ENCODE results near the gene NOBOX.
"Not testable (repeated sequence)": the region's sequence is repeated elsewhere in the genome, so short reads cannot be mapped to it uniquely, and the experiment has no call there.

The NOBOX gene

GRCh38 chr7:144403649-144404061, at the start of gene NOBOX:
Gene NOBOX, minus strand, starts transcription at chr7:144403693.
- no peak for DNase-seq (ENCODE audit: low spot score)

DNA sequence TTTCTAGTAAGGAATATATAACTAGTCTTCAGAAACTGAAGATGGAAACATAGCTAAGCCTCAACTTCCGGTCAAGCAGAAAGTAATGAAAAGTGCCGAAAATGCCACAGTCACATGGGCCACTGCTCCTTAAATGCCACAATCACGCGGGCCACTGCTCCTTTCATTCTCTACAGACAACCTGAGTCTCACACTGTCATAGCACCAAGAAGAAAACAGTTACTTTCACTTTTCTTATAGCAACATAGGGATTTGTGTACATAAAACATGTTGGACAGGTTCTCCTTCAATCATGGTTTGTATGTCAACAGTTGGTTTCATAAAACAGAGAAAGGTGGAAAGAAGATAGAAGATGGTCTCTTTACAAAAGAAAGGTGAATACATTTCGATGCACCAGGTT, 48.6 kb upstream of the NOBOX start:
- DNase-seq (ENCODE audit: low spot score) = no peak

- DNase-seq (ENCODE audit: low spot score) = no peak
Measured at GRCh38 chr7:144445590-144445989, 42.1 kb upstream of the NOBOX start.

GRCh38 chr7:144439717-144440205, 36.3 kb upstream of the NOBOX start:
- no peak for DNase-seq (ENCODE audit: low spot score)

- DNase-seq (ENCODE audit: low spot score) = no peak
Measured at GRCh38 chr7:144438759-144439158, 35.3 kb upstream of the NOBOX start.

DNA sequence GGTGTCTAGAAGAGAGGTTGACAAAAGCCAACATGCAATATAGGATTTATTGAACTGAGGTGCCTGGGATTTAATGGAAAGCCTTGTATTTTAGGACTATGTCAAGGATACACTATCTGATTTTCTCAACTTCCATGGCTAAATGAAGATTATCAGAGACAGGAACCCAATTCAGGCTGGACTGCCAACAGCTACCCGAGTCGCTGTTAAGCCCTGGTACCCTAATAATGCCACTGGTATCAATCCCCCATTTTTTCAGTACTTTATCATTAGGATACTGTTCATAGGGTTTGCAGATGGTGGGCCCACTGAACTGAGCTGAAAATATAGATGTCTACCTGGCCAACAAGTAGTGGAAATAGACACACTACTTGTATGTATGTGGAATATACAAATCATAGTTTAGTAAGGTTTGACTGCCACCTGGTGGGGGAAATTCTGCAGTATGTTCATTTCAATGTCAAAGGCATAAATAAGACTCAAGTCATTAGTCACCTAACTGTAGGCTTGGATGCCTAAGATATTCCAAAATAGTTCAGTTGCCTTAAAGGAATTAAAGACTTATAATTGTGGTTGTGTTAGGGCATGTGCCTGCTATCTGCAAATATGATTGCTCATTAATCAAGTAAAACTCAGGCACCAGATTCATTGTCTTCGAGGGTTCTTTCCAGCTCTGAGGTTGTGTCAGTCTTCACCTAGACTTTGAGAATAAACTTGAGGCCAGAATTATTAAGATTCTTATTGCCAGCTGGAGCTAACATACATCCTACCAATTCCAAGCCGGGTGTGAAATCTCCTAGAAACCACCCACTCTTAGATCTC, 34.1 kb upstream of the NOBOX start:
- peak; percentile 74 for DNase-seq (ENCODE audit: low spot score)

DNA sequence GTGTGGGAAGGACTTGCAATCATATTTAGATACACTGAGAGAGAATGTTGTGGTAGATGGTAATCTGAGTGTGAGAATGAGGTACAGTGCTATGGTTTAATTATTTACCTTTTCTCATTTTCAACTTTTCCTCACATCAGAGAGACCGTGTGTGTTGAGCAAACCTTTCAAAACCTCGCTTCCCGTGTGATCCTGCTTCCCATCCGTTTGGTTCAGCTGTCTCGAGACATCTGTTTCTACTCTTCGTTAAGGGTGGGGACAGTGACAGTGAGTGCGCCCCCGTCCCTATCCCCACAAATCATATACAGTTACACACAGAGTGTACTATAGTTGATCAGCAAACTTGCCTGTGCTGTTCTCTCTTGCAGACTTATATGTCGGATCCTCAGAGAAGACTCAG, 33.0 kb upstream of the NOBOX start:
- no peak for DNase-seq (ENCODE audit: low spot score)

GRCh38 chr7:144428431-144428830, 24.9 kb upstream of the NOBOX start:
- DNase-seq (ENCODE audit: low spot score) = no peak

DNA sequence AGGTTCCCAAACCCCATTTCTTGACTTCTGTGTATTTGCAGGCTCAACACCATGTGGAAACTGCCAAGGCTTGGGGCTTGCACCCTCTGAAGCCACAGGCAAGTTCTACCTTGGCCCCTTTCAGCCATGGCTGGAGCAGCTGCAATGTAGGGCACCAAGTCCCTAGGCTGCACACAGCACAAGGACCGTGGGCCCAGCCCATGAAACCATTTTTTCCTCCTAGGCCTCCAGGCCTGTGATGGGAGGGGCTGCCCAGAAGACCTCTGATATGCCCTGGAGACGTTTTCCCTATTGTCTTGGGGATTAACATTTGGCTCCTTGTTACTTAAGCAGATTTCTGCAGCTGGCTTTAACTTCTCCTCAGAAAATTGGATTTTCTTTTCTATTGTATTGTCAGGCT, 24.0 kb upstream of the NOBOX start:
- not testable (repeated sequence) for DNase-seq (ENCODE audit: low spot score)

- not testable (repeated sequence) for DNase-seq (ENCODE audit: low spot score)
Measured at GRCh38 chr7:144418931-144419330, 15.4 kb upstream of the NOBOX start.

- DNase-seq (ENCODE audit: low spot score) = no peak
Measured at GRCh38 chr7:144416341-144416740, 12.8 kb upstream of the NOBOX start.

DNA sequence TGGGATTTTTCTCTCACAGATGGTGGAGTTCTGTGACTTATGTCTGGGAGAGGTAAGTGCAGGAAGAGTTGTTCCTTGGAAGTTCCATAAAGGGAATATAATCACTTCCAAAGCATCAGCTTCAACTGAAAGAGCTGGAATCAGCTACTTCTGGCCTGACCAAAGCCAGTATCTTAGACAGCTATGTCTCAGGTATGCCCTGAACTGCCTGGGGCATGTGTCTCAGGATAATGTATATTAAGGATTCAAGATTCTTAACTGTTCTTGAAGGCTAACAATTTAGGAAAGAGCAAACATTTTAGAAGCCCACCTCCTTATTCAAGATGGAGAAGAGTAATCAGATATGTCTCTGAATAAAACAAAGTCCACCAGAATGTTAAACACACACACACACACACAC, 12.4 kb upstream of the NOBOX start:
- no peak for DNase-seq (ENCODE audit: low spot score)

DNA sequence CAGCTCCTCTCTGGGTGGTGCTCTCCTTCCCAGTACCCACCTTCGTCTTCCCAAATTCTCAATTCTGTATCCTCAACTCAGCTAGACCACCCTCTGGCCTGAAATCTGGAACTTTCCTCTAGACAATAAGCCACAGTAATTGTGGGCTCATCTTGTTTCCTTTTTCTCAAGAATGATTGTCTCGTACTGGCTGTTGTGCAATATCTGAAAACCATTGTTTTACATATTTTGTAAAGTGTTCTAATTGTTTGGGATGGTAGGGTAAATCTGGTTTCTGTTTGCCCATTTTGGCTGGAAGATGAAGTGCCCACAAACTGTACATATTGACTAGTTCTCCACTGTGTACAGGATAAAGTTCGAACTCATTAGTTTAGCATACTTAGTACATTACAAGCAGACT, 11.3 kb upstream of the NOBOX start:
- DNase-seq (ENCODE audit: low spot score) = no peak

GRCh38 chr7:144410441-144410840, 6.9 kb upstream of the NOBOX start:
- no peak for DNase-seq (ENCODE audit: low spot score)

GRCh38 chr7:144408121-144408520, 4.6 kb upstream of the NOBOX start:
- no peak for DNase-seq (ENCODE audit: low spot score)

- DNase-seq (ENCODE audit: low spot score) = no peak
Measured at GRCh38 chr7:144407266-144407931, 3.9 kb upstream of the NOBOX start.

GRCh38 chr7:144404946-144405345, 1.5 kb upstream of the NOBOX start:
- no peak for DNase-seq (ENCODE audit: low spot score)

GRCh38 chr7:144403102-144403501, 391 bp downstream of the NOBOX start:
- DNase-seq (ENCODE audit: low spot score) = no peak

DNA sequence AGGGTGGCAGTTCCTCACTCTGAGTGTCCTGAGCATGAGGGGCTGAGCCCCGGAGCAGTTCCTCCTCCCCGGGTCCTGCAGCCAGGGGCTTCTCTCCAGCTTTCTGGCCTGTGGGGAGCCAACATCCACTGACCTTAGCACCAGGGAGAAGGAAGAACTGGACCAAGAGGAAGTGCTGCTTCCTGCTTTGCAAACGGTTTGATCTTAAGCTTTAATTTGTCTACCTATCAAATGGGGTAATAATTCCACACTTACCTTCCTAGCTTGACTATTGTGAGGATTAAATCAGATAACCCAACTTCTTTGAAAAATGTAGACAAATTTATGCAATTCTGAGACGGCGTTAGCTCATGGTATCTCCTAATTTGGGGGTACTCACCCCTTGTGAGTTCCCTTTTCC, 2.0 kb downstream of the NOBOX start:
- no peak for DNase-seq (ENCODE audit: low spot score)

DNA sequence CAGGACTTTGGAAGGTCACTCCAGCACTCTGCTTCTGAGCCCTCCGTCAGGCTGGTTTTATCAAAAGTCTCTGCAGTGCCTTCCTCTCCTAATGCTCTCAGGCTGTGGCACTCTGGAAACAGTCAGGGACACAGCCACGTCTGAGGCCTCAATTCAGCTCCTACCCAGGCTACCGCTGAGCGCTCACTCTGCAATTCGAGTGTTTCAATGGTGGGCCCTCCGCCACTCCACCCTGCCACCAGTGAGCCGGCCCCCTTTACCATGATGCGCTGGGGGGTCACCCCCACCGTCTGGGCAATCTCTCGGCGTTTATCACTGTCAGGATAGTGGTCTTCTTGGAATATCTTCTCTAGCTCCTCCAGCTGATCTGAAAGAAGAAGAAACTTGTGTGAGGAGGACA, 3.5 kb downstream of the NOBOX start:
- DNase-seq (ENCODE audit: low spot score) = no peak

DNA sequence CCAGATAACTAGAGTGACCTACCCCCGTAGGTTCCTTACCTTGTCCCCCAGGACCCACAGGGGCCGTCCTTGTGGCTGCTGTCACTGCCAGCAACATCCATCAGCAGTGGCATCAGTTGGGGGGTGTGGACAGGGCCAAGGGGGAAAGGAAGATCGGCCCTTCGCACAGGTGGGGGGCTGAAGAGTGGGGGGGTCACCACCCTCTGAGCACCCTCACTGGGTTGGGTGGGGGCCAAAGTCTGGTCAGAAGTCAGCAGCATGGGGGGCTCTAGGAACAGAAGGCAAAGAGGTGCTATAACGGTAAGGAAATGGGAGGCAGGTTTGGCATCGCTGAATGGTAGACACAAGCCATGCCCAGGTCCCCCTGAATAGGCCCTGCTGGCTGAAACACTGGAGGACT, 4.6 kb downstream of the NOBOX start:
- DNase-seq (ENCODE audit: low spot score) = no peak

- DNase-seq (ENCODE audit: low spot score) = no peak
Measured at GRCh38 chr7:144398291-144398690, 5.2 kb downstream of the NOBOX start.

DNA sequence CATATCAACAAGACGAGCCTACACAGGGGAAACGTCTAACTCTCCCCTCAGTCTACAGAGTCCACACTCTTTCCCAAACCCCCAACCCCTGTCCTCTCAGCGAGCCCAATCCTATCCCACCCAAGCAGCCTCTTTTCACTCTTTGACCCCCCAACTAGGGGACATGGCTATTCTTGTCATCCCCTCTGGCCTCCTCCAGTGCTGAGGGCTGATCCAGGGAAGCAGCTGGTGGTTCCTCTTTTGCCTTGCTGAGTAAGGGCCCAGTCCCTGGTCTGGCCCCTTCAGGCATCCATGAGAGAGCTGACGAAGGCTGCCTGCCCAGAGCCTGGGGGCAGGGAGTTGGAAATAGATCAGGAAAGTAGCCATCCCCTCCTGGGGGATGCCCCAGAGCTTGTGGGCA, 6.4 kb downstream of the NOBOX start:
- DNase-seq (ENCODE audit: low spot score) = no peak
